CD4-positive, alpha-beta T cell treated with Interleukin-12 subunit alpha and Interleukin-12 subunit beta, for 1 hour (primary cell): ENCODE measurements around the gene CRYGB.
"Not testable (repeated sequence)": the region's sequence is repeated elsewhere in the genome, so short reads cannot be mapped to it uniquely, and the experiment has no call there.

ENCODE experiments used
- DNase-seq: peaks from one replicate; pipeline ENCODE4 v3.0.0-alpha.2; 2020

CRYGB gene

GRCh38 chr2:208148803-208149202 is 2.8 kb upstream of the CRYGB start:
- no peak for DNase-seq

- DNase-seq = no peak
These were observed 1.8 kb upstream of the CRYGB start for GRCh38 chr2:208147759-208148158.

GRCh38 chr2:208147008-208147407 is 1.1 kb upstream of the CRYGB start:
- DNase-seq = no peak

GRCh38 chr2:208142925-208143799 is 2.8 kb downstream of the CRYGB start:
- DNase-seq = no peak

- no peak for DNase-seq
These were observed 3.6 kb downstream of the CRYGB start for GRCh38 chr2:208142240-208142924.

- DNase-seq = no peak
These were observed 6.5 kb downstream of the CRYGB start for GRCh38 chr2:208139447-208139846.

- DNase-seq = not testable (repeated sequence)
These were observed 7.6 kb downstream of the CRYGB start for GRCh38 chr2:208138334-208138733.

GRCh38 chr2:208136716-208137094 is 9.3 kb downstream of the CRYGB start:
- DNase-seq = no peak

GRCh38 chr2:208135794-208136715 is 9.9 kb downstream of the CRYGB start:
- DNase-seq = no peak

GRCh38 chr2:208134928-208135586 is 10.9 kb downstream of the CRYGB start:
- DNase-seq = no peak

GRCh38 chr2:208130712-208131110 is 15.2 kb downstream of the CRYGB start:
- DNase-seq = no peak

GRCh38 chr2:208129744-208130711 is 15.9 kb downstream of the CRYGB start, which contains the start of gene CRYGC:
TSS of gene CRYGC (minus strand) at chr2:208129828. CDS start at chr2:208129792, 36 bp downstream.
- no peak for DNase-seq

- no peak for DNase-seq
These were observed 17.8 kb downstream of the CRYGB start for GRCh38 chr2:208128136-208128535.

- DNase-seq = no peak
These were observed 18.9 kb downstream of the CRYGB start for GRCh38 chr2:208127090-208127489.

GRCh38 chr2:208125251-208125650 is 20.7 kb downstream of the CRYGB start:
- no peak for DNase-seq

- DNase-seq = not testable (repeated sequence)
These were observed 21.8 kb downstream of the CRYGB start, which contains the start of gene CRYGD for GRCh38 chr2:208124013-208124715. TSS of gene CRYGD (minus strand) at chr2:208124524. CDS start at chr2:208124473, 51 bp downstream.

- DNase-seq = no peak
These were observed 23.7 kb downstream of the CRYGB start for GRCh38 chr2:208122248-208122647.

GRCh38 chr2:208118918-208119317 is 27.0 kb downstream of the CRYGB start:
- DNase-seq = no peak

GRCh38 chr2:208117390-208117789 is 28.6 kb downstream of the CRYGB start:
- DNase-seq = not testable (repeated sequence)

GRCh38 chr2:208112969-208113368 is 33.0 kb downstream of the CRYGB start:
- no peak for DNase-seq
